GM12891 (cell line): ENCODE results near the gene CST6.
"Not testable (repeated sequence)": the region's sequence is repeated elsewhere in the genome, so short reads cannot be mapped to it uniquely, and the experiment has no call there.

Experiments used
- DNase-seq: peaks from one replicate; pipeline ENCODE4 v3.0.0; 2011; ENCODE audit warnings: low spot score; ENCODE audit not compliant: insufficient read length
- FAIRE-seq: peaks from 2 replicates; lab custom pipeline; 2011; peaks lifted over from hg19 to GRCh38; lab: Jason Lieb, UNC
- PAX5 ChIP-seq: IDR thresholded peaks from 2 replicates; pipeline ENCODE4 v1.6.1; 2011; ENCODE audit warnings: low read length, moderate library complexity, mild to moderate bottlenecking; ENCODE audit not compliant: insufficient read depth, severe bottlenecking
- POLR2A ChIP-seq: IDR thresholded peaks from 2 replicates; pipeline ENCODE4 v1.6.1; 2011; ENCODE audit warnings: low read depth, low read length, control low read depth
- POLR2AphosphoS5 ChIP-seq: IDR thresholded peaks from 2 replicates; pipeline ENCODE4 v1.6.1; 2011; ENCODE audit warnings: low read depth, low read length, control low read depth
- POU2F2 ChIP-seq: IDR thresholded peaks from 2 replicates; pipeline ENCODE4 v1.6.1; 2011; ENCODE audit warnings: low read depth, mild to moderate bottlenecking, control low read depth, low read length, moderate library complexity
- SPI1 ChIP-seq: IDR thresholded peaks from 2 replicates; pipeline ENCODE4 v1.6.1; 2011; ENCODE audit warnings: low read depth, low read length, control low read depth
- TAF1 ChIP-seq: IDR thresholded peaks from 2 replicates; pipeline ENCODE4 v1.6.1; 2011; ENCODE audit warnings: low read depth, low read length, control low read depth

Gene CST6

DNA sequence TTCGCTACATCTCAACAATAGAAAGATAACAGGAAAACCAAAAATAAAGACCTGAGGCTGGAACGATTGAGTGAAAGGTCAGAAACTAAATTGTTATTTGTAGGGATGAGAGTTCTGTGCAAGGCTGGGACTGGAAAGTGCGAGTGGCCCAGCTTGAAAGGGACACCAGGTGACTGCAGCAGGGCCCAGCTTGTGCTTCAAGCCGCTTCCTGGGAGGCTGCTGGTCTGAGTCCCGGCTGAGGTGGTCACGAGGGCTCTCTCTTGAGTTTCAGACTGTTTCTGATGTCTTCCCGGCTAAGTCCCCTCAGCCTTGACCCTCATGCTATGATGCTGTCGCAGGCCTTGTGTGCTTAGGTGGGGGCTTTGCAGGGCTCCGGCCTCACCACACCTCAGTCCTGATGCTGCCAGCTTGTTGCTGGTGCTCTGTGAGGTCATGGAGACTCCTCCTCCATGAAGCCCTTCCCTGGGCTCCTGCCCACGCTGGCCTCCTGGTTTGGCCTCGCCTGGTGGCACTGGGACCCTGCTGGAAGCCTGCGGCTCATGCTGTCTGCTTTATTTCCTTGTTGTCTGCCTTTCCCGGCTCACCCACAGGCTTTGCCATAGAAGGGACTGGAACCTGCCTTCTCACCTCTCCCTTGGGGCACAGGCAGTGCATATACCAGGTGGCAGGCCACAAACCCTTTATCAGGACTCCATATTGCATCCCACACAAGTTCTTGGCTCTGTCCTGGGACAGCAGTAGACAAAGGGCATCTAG is 5.5 kb upstream of the CST6 start:
- no peak for DNase-seq
- TF ChIP-seq SPI1, result no peak
- TF ChIP-seq POLR2AphosphoS5, result peak; percentile 15; the same call in 1 of the 2 replicates
- no peak for FAIRE-seq

DNA sequence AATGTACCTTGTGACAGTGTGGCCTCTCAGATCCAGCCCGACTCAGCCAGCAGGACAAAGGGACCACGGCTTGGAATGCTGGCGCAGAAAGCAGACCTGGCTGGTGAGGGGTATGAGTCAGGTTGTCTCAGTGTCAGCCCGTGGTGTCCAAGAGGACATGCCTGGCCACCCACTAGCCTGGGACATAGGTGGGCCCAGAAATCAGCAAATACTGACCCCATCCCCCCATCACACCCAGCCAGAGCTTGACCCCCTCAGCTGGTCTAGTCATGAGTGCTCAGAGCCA is 5.0 kb upstream of the CST6 start:
- TF ChIP-seq TAF1 (no peak), POLR2AphosphoS5 (no peak), PAX5 (no peak), SPI1 (no peak), POLR2A (no peak), POU2F2 (no peak)
- DNase-seq (no peak), FAIRE-seq (no peak)

DNA sequence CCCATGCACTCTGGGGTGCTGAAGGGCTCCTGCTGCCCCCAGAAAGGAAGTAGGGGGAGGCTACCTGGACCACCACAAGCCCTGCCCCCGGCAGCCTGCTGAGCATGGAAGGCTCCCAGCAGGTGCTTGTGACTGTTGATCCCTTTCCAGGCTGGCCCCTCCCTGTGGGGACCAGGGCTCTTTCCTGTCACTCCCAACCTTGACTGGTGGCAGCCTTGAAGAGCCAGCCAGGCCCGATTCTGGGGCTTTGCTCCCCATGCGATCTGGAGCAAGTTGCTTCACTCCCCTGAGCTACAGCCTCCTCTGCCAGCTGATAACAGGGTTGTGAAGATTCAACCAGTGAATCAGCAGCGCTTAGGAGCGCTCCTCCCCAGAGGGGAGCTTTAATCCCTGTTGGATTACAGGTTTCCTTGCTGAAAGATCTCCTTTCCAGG is 4.6 kb upstream of the CST6 start:
- FAIRE-seq, result no peak
- no peak for DNase-seq
- no peak for TF ChIP-seq TAF1
- no peak for TF ChIP-seq SPI1
- no peak for TF ChIP-seq POLR2A
- TF ChIP-seq POU2F2, result no peak
- no peak for TF ChIP-seq PAX5
- TF ChIP-seq POLR2AphosphoS5, result no peak

DNA sequence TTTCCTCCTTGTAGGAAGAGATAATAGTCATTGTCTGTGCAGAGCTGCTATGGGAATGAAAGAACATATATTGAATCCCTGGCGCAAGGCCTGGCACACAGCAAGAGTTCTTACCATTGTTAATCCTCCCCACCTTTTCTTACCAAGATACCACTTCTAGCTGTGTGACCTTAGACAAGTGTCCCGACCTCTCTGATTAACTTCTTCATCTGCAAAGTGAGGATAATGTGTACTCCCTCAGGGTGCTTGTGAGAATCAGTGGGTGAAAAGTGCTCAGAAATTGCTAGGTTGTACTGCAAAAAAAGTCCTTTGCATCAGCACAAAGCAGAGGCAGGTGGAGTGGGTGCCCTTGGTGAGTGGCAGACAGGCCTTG is 3.7 kb upstream of the CST6 start:
- DNase-seq (no peak), FAIRE-seq (no peak)
- TF ChIP-seq POLR2A, result no peak
- TF ChIP-seq POLR2AphosphoS5, result no peak
- no peak for TF ChIP-seq TAF1
- TF ChIP-seq SPI1, result no peak
- no peak for TF ChIP-seq POU2F2
- no peak for TF ChIP-seq PAX5

DNA sequence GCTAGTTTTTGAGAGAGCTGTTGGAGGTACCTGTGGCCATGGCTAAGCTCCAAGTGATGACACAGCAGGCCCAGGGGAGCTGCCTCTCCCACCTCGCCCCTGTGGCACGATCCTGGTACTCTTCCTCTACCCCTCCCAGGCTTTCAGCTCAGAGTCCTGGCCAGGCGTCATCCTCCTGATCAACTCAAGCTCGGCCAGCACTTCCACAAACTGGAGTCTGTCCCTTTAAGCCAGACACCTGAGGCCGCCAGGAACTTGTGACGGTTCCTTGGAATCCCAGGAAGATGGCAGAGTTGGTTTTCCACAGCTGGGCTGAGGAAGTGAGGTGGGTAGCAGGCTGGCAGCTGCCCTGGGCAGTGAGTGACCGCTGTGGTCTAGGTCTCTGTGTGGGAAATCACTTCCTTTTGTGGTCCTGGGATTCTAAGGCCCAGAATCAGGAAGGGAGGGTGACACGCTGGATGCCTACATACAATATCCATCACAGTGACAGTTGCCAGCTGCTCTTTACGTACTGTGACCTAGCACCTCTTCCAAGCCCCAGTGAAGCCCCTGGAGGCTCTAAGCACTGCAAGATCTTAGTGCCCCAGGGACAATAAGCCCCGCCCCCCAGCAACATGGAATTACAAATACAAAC is 3.2 kb upstream of the CST6 start:
- FAIRE-seq, result no peak

DNA sequence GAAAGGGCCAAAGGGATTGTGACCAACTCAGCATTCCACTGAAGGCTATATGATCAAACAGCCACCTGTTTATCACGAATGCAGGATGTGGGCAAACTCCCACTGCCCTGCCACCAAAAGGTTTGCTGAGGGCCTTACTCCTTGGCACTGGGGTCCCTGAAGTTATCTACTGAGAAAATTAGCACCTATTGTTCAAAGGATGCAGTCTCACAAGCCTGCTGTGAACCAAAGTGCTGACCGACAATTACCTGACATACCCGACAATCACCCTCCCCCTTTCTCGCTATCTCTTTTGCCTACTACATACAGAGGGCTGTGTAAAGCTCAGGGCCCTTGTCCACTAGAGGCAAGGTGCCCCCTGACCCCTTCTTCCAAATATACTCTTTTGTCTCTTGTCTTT is 1.8 kb upstream of the CST6 start:
- not testable (repeated sequence) for FAIRE-seq, DNase-seq

More for the DNA sequence above, 3.2 kb upstream of the CST6 start:
- no peak for TF ChIP-seq PAX5
- no peak for TF ChIP-seq POLR2A
- TF ChIP-seq SPI1, result no peak
- no peak for TF ChIP-seq POLR2AphosphoS5
- no peak for TF ChIP-seq POU2F2
- no peak for TF ChIP-seq TAF1
- no peak for DNase-seq

DNA sequence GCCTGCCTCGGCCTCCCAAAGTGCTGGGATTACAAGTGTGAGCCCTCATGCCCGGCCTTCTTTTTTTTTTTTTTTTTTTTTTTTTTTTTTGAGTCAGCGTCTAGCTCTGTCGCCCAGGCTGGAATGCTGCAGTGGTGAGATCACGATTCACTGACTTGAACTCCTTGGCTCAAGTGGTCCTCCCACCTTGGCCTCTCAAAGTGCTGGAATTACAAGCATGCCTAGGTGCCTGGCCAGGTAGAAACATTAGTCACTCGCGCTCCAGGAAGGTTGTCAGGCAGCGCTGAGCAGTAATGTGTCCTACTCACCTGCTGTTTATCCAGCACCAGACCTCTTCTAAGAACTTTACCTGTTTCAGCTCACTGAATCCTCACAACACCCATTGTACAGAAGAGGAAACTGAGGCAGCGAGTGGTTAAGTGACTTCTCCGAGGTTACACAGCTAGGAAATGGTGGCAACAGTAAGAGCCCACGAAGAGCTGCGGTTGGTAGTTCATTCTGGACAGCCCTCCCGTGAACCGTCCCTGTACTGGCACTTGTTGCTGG is 496 bp upstream of the CST6 start:
- FAIRE-seq (no peak), DNase-seq (no peak)
- TF ChIP-seq POLR2AphosphoS5 (no peak), PAX5 (no peak), POLR2A (no peak), TAF1 (no peak), POU2F2 (no peak)

DNA sequence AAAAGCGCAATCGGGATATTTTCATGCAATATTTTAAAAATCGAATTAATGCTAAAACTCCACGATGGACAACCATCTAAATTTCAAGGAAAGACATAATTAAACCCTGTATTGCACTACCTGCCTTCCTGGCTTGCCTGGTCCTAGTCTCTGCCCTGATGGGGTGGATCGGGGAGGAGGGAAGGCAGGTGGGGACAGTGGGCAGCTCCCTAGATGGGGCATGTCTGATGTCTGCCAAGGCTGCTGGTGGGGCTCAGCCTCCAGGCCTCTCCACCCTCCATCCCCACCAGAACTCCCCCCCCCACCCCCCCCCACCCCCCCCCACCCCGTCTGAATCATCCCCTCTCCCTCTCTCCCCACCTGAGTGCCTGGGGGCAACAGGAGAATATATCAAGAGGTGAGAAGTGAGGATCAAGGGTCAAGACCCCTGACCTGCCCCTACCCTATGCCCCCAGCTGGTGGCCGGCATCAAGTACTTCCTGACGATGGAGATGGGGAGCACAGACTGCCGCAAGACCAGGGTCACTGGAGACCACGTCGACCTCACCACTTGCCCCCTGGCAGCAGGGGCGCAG is 650 bp downstream of the CST6 start:
- DNase-seq (no peak), FAIRE-seq (no peak)
- TF ChIP-seq POLR2A (no peak), POLR2AphosphoS5 (no peak), PAX5 (no peak), POU2F2 (no peak), SPI1 (no peak), TAF1 (no peak)

DNA sequence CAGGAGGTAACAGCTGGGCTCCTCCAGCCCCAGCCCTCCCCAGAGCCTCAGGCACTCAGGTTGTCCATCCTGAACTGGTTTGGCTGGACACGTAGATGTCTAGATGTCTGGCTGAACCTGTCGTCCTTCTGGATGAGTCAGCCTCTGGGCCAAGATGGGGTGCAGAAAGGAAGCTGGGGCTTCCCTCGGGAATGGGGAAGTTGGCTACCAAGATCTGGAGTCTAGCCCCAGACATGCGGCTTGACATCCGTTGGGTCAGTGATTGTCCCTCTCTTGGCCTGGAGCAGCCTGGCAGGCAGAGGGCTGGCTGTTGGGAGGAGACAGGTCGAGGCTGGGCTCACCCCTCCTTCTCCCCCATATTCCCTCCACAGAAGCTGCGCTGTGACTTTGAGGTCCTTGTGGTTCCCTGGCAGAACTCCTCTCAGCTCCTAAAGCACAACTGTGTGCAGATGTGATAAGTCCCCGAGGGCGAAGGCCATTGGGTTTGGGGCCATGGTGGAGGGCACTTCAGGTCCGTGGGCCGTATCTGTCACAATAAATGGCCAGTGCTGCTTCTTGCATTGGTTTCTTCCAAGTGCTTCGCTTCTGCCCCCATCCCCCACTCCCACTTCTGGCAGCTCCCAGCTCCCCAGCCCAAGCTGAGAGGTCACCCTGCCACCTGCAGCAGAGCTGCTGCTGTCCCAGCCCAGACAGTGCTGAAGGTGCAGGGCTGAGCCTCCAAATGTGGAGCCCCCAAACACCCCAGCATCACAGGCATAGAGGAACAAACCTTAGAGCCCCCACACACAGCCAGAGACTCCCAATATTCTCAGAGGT is 1.3 kb downstream of the CST6 start:
- DNase-seq, result no peak
- no peak for TF ChIP-seq POU2F2
- TF ChIP-seq POLR2AphosphoS5, result no peak
- TF ChIP-seq SPI1, result no peak
- no peak for TF ChIP-seq TAF1
- TF ChIP-seq POLR2A, result no peak
- FAIRE-seq, result no peak

DNA sequence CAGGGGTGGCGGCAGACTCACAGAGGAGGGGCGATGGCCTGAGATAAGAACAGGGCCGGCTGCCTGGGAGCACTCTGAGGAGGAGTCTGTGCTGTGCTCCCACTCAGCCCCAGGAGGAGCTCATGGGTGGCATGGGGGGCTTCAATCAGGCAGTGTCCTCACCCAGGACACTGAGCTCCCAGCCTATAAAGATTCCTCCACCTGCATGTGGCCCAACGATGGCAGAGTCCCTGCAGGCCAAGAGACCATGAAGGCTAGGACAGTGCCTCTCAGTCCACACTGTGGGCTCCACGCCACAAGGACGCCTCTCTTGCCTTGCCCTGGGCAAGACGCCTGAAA is 1.9 kb downstream of the CST6 start:
- TF ChIP-seq SPI1, result no peak
- no peak for FAIRE-seq
- DNase-seq, result no peak
